Breast epithelium (tissue), 3 donors: ENCODE measurements around the gene LHPP.

ENCODE experiments used
- CTCF ChIP-seq, 3 donors: fragments of 450-650 bp; IDR thresholded peaks; one replicate each; pipeline ENCODE4 v1.5.1; 2016 to 2017; ENCODE audit warnings: antibody characterized with exemption in 3 of 3, mild to moderate bottlenecking in 3 of 3, moderate library complexity in 3 of 3
- POLR2A ChIP-seq: fragments of 450-650 bp; IDR thresholded peaks from one replicate; pipeline ENCODE4 v1.6.1; 2016; ENCODE audit warnings: antibody characterized with exemption, mild to moderate bottlenecking, moderate library complexity
- POLR2AphosphoS5 ChIP-seq, 3 donors: sonication (generic); formaldehyde crosslinking; IDR thresholded peaks; one replicate each; pipeline ENCODE4 v1.6.1; 2017; ENCODE audit warnings: antibody characterized with exemption in 3 of 3

GRCh38 chr10:124602121-124602561 lies 140.5 kb downstream of the LHPP start:
- TF ChIP-seq CTCF (IDR thresholded peaks at IDR 0.05) (no peak), POLR2AphosphoS5 (IDR thresholded peaks at IDR 0.05) (no peak), POLR2A (no peak)
